H1 (cell line): ENCODE results near the gene HIVEP3. TPM values are rescaled to one million over a fixed set of nuclear protein-coding genes. Genes with fewer than 3 reads are reported as not detected.

Experiments used
- CTCF ChIA-PET: fragments of 300-600 bp; sonication (Branson Sonifier 250); formaldehyde crosslinking; loops from one replicate; lab custom pipeline; 2021; ENCODE audit not compliant: partially characterized antibody; lab: Charles Lee
- POLR2A ChIA-PET: fragments of 300-600 bp; sonication (Branson Sonifier 250); formaldehyde crosslinking; loops from one replicate; lab custom pipeline; 2021; ENCODE audit warnings: inconsistent platforms; ENCODE audit not compliant: partially characterized antibody; lab: Charles Lee
- DNase-seq, 2 experiments: peaks; one replicate each; pipeline versions ENCODE4 v3.0.0 to v3.0.0-alpha.2; 2010 to 2022; ENCODE audit warnings: low spot score in 2 of 2, low read depth in 1 of 2, mixed read lengths in 1 of 2
- FAIRE-seq: peaks from 2 replicates; lab custom pipeline; 2011; peaks lifted over from hg19 to GRCh38; lab: Jason Lieb, UNC
- H2AFZ ChIP-seq: 2 replicates; pipeline ENCODE4 v1.8.1; 2012; ENCODE audit warnings: low read length, inconsistent platforms
- H2AK5ac ChIP-seq: 2 replicates; pipeline ENCODE4 v1.6.1; 2013; ENCODE audit warnings: low read depth, low read length
- H2BK120ac ChIP-seq: replicated peaks from 2 replicates; pipeline ENCODE3; 2013; ENCODE audit warnings: low read depth, low read length, inconsistent platforms
- H2BK12ac ChIP-seq: 2 replicates; pipeline ENCODE4 v1.6.1; 2013; ENCODE audit warnings: low read depth, low read length
- H2BK15ac ChIP-seq: 2 replicates; pipeline ENCODE4 v1.6.1; 2013; ENCODE audit warnings: low read length
- H2BK20ac ChIP-seq: 2 replicates; pipeline ENCODE4 v1.6.1; 2013; ENCODE audit warnings: low read length
- H2BK5ac ChIP-seq: 2 replicates; pipeline ENCODE4 v1.6.1; 2013; ENCODE audit warnings: low read depth, low read length
- H3K14ac ChIP-seq: 2 replicates; pipeline ENCODE4 v1.6.1; 2013; ENCODE audit warnings: inconsistent platforms; ENCODE audit not compliant: insufficient read length
- H3K18ac ChIP-seq: 2 replicates; pipeline ENCODE4 v1.6.1; 2013; ENCODE audit warnings: low read length; ENCODE audit errors: extremely low read depth
- H3K23ac ChIP-seq: 2 replicates; pipeline ENCODE4 v1.6.1; 2013; ENCODE audit warnings: inconsistent platforms; ENCODE audit not compliant: insufficient read length
- H3K23me2 ChIP-seq: 2 replicates; pipeline ENCODE4 v1.6.1; 2013; ENCODE audit warnings: low read depth, low read length
- H3K27ac ChIP-seq: 2 replicates; pipeline ENCODE4 v1.6.1; 2011; ENCODE audit warnings: low read depth, low read length, inconsistent platforms
- H3K27me3 ChIP-seq, 4 experiments: replicated peaks in 1 of 4; 1 replicate in 1 of 4; 2 replicates in 3 of 4; pipeline versions ENCODE4 v1.6.1 to v1.8.1; 2011 to 2013; ENCODE audit warnings: low read length in 3 of 4, mild to moderate bottlenecking in 3 of 4, inconsistent platforms in 2 of 4, mixed read lengths in 2 of 4, moderate library complexity in 1 of 4; ENCODE audit not compliant: control insufficient read depth in 3 of 4, insufficient read depth in 3 of 4; ENCODE audit errors: extremely low read depth in 1 of 4
- H3K36me3 ChIP-seq, 4 experiments: 2 replicates each; pipeline versions ENCODE4 v1.6.1 to v1.8.1; 2011 to 2013; ENCODE audit warnings: mild to moderate bottlenecking in 4 of 4, low read length in 3 of 4, moderate library complexity in 2 of 4, control low read depth in 1 of 4, inconsistent platforms in 1 of 4; ENCODE audit not compliant: insufficient read depth in 4 of 4, control insufficient read depth in 2 of 4
- H3K4ac ChIP-seq: replicated peaks from 2 replicates; pipeline ENCODE3; 2013; ENCODE audit warnings: low read length, low read depth, mixed read lengths, inconsistent platforms; ENCODE audit not compliant: insufficient read length
- H3K4me1 ChIP-seq, 4 experiments: replicated peaks in 1 of 4; 1 replicate in 1 of 4; 2 replicates in 3 of 4; pipeline versions ENCODE4 v1.6.1 to v1.8.1; 2011 to 2013; ENCODE audit warnings: low read length in 3 of 4, inconsistent platforms in 2 of 4, mixed read lengths in 1 of 4; ENCODE audit not compliant: insufficient read depth in 4 of 4, control insufficient read depth in 3 of 4
- H3K4me2 ChIP-seq, 2 experiments: 2 replicates each; pipeline versions ENCODE4 v1.6.1 to v1.8.1; 2011 to 2013; ENCODE audit warnings: low read depth in 2 of 2, low read length in 2 of 2, control low read depth in 1 of 2, inconsistent platforms in 1 of 2, mild to moderate bottlenecking in 1 of 2; ENCODE audit not compliant: insufficient read depth in 1 of 2
- H3K4me3 ChIP-seq, 4 experiments: fragments of 200-600, 300-600 bp in 1 of 4; sonication (generic), shearing (Covaris generic), sonication (Bioruptor Twin) in 1 of 4; 2 replicates each; pipeline versions ENCODE4 v1.5.1 to v1.8.1; 2011 to 2016; ENCODE audit warnings: low read length in 4 of 4, low read depth in 3 of 4, control low read depth in 2 of 4, inconsistent platforms in 2 of 4, mild to moderate bottlenecking in 2 of 4, mixed read lengths in 1 of 4, moderate library complexity in 1 of 4; ENCODE audit not compliant: insufficient read depth in 2 of 4; ENCODE audit errors: extremely low read depth in 1 of 4
- H3K56ac ChIP-seq: replicated peaks from 2 replicates; pipeline ENCODE3; 2013; ENCODE audit warnings: low read depth, mild to moderate bottlenecking, mixed read lengths, low read length, inconsistent platforms; ENCODE audit not compliant: insufficient read length
- H3K79me1 ChIP-seq: 2 replicates; pipeline ENCODE4 v1.6.1; 2013; ENCODE audit warnings: low read depth, low read length, control low read depth
- H3K79me2 ChIP-seq, 2 experiments: 2 replicates each; pipeline versions ENCODE4 v1.6.1 to v1.8.1; 2012 to 2013; ENCODE audit warnings: low read length in 2 of 2, mild to moderate bottlenecking in 2 of 2, inconsistent platforms in 1 of 2; ENCODE audit not compliant: insufficient read depth in 2 of 2, control insufficient read depth in 1 of 2
- H3K9ac ChIP-seq, 4 experiments: replicated peaks in 1 of 4; 1 replicate in 1 of 4; 2 replicates in 3 of 4; pipeline versions ENCODE4 v1.6.1 to v1.8.1; 2011 to 2013; ENCODE audit warnings: low read depth in 3 of 4, low read length in 3 of 4, control low read depth in 2 of 4, mild to moderate bottlenecking in 2 of 4, moderate library complexity in 2 of 4, inconsistent platforms in 1 of 4; ENCODE audit errors: extremely low read depth in 1 of 4
- H3K9me3 ChIP-seq, 2 experiments: 2 replicates each; pipeline versions ENCODE4 v1.6.1 to v1.8.1; 2012 to 2013; ENCODE audit warnings: mild to moderate bottlenecking in 2 of 2, moderate library complexity in 2 of 2, control low read depth in 1 of 2, inconsistent platforms in 1 of 2, low read depth in 1 of 2, low read length in 1 of 2, mixed read lengths in 1 of 2; ENCODE audit not compliant: insufficient read depth in 2 of 2
- H4K20me1 ChIP-seq, 2 experiments: replicated peaks in 1 of 2; 2 replicates each; pipeline versions ENCODE3 to v1.8.1; 2011 to 2013; ENCODE audit warnings: inconsistent platforms in 2 of 2, low read length in 2 of 2, mild to moderate bottlenecking in 1 of 2; ENCODE audit not compliant: insufficient read depth in 2 of 2, control insufficient read depth in 1 of 2
- H4K5ac ChIP-seq: 2 replicates; pipeline ENCODE4 v1.6.1; 2013; ENCODE audit warnings: low read length, low read depth, mixed read lengths, inconsistent platforms; ENCODE audit not compliant: insufficient read length
- H4K8ac ChIP-seq: 2 replicates; pipeline ENCODE4 v1.8.0; 2013; ENCODE audit warnings: mild to moderate bottlenecking, moderate library complexity, low read length, inconsistent platforms; ENCODE audit not compliant: insufficient read depth; ENCODE audit errors: extremely low read depth
- H4K91ac ChIP-seq: replicated peaks from 2 replicates; pipeline ENCODE3; 2013; ENCODE audit warnings: low read length, mixed read lengths, inconsistent platforms; ENCODE audit not compliant: insufficient read length
- CBX8 ChIP-seq: fragments of 300-800, 300-1000 bp; sonication (generic); IDR thresholded peaks from 2 replicates; pipeline ENCODE4 v1.7.1; 2016; ENCODE audit warnings: low read depth, low read length, borderline replicate concordance
- CHD2 ChIP-seq: IDR thresholded peaks from 2 replicates; pipeline ENCODE4 v1.6.1; 2012; ENCODE audit warnings: low read length, improper control_type of control experiment
- EP300 ChIP-seq, 2 experiments: IDR thresholded peaks; 1 replicate in 1 of 2; 2 replicates in 1 of 2; pipeline ENCODE4 v1.6.1; 2011 to 2012; ENCODE audit warnings: low read depth in 2 of 2, low read length in 2 of 2, mild to moderate bottlenecking in 2 of 2, borderline replicate concordance in 1 of 2, inconsistent platforms in 1 of 2, moderate library complexity in 1 of 2
- KDM1A ChIP-seq: fragments of 200-600, 300-600 bp; sonication (generic); IDR thresholded peaks from 2 replicates; pipeline ENCODE4 v1.7.1; 2016; ENCODE audit warnings: mild to moderate bottlenecking, low read length, borderline replicate concordance
- KDM4A ChIP-seq: IDR thresholded peaks from one replicate; pipeline ENCODE4 v1.7.1; 2012; ENCODE audit warnings: low read depth, mild to moderate bottlenecking, moderate library complexity, low read length, inconsistent platforms; ENCODE audit not compliant: severe bottlenecking
- NRF1 ChIP-seq: IDR thresholded peaks from 2 replicates; pipeline ENCODE4 v1.6.1; 2011; ENCODE audit warnings: mild to moderate bottlenecking, low read depth, low read length, improper control_type of control experiment
- POU5F1 ChIP-seq: IDR thresholded peaks from 2 replicates; pipeline ENCODE4 v1.6.1; 2011; ENCODE audit warnings: low read depth, mild to moderate bottlenecking, low read length, moderate library complexity
- WGBS, 2 experiments: shearing (Covaris generic) in 1 of 2; methylation state at CpG; one replicate each; pipeline versions ENCODE4 v1.1.6 to v1.1.7; 2013 to 2015; ENCODE audit warnings: low lambda C conversion rate in 2 of 2, mixed read lengths in 2 of 2, inconsistent platforms in 1 of 2, low coverage in 1 of 2, missing lambda C conversion rate in 1 of 2; ENCODE audit not compliant: insufficient replicate concordance in 2 of 2, insufficient coverage in 1 of 2, insufficient read length in 1 of 2; ENCODE audit errors: extremely low coverage in 1 of 2, missing lambda C conversion rate in 1 of 2; 5-methylcytosine and 5-hydroxymethylcytosine counted together
- polyA plus RNA-seq, 7 experiments: library from polyadenylated mRNA; depleted of rRNA in 3 of 7; stranded (reverse) in 5 of 7; unstranded in 2 of 7; fragments of >200 nt in 5 of 7; fragments of 200-250 nt in 2 of 7; gene quantifications; 1 replicate in 5 of 7; 2 replicates in 1 of 7; 4 replicates in 1 of 7; pipeline versions ENCODE4 v1.2.1 to v1.2.3, GENCODE V29; 2011 to 2013; ENCODE audit warnings: missing spikeins in 2 of 7, mixed read lengths in 2 of 7
- total RNA-seq: library from RNA; stranded (reverse); fragmentation: NEBNext Ultra II Directional; extraction: Animal tissue kit (Norgen Biotek cat#: 25700); gene quantifications from 2 replicates; pipeline ENCODE4 v1.2.1, GENCODE V29; 2021
- TF ChIP-seq, protein P1 (sequence below), 3 experiments: IDR thresholded peaks; 1 replicate in 2 of 3; 2 replicates in 1 of 3; pipeline versions ENCODE4 v1.5.1 to v1.6.1; 2011; ENCODE audit warnings: low read length in 3 of 3, mild to moderate bottlenecking in 3 of 3, inconsistent platforms in 2 of 3, low read depth in 1 of 3, moderate library complexity in 1 of 3; ENCODE audit not compliant: insufficient read depth in 1 of 3; ENCODE audit errors: control extremely low read depth in 1 of 3

The HIVEP3 gene
- total and polyA plus RNA-seq, 2 of the 8 experiments (the other 6 are each of a cell fraction or from before 2014, with no cell fraction given), result 0.24 to 0.69 TPM

DNA sequence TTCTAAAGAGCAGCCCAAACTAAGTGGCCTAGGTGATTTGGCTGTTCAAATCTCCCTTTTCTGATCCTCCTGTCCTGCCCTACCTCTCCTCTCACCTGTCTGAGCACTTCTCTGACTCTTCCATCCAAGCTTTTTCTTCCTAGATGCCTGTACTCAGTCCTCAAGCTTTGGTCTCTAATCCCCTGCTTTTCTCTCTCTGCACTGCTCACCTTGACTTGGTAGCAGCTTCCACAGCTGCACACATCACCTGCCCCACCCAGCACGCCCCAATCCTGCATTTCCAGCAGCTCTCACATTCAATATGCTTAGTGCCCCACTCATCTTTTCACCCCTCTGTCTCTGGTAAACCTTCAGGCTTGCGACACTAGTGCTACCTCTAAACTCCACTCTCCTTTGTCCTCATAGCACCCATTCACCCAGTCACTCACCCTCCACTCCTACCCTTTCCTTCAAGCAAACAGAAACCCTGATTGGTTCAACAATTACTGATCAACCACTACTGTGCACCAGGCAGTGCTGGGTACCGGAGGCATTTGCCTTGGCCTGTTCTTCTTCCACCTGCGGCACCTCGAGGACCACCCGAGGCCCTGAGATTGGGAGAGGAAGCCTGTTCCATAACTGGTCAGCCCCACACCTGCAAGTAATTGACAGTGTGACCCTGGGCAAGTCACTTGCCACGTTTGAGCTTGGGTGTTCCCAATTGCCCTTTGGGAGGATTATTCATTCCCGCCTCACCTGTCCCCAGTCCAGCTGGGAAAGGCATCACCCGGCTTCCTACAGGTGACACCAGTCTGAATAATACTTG lies 298.2 kb downstream of the HIVEP3 start:
- no peak overlapping the region for H3K9ac ChIP-seq
- H2BK12ac ChIP-seq, result 0 out of 2 replicates have a peak overlapping the region, but pooled peaks have one; percentile 65
- H2BK20ac ChIP-seq, result peak overlapping the region; percentile 24; the same call in 1 of the 2 replicates
- no peak overlapping the region; the same call in 1 of the 2 replicates for H2AK5ac ChIP-seq
- H3K14ac ChIP-seq, result no peak overlapping the region
- no peaks in the 10 kb centered on the region; a peak in 2 of 7 replicates for H3K27me3 ChIP-seq
- no peak overlapping the region for H3K18ac ChIP-seq
- peaks cover 2 to 11% (median 6%) of the 10 kb centered on the region in 4 experiments; a peak in 5 of 7 replicates for H3K4me1 ChIP-seq
- no peak overlapping the region for H4K5ac ChIP-seq
- H3K9me3 ChIP-seq, result no peaks in the 10 kb centered on the region
- ChIA-PET CTCF (interaction anchor here (1.0 to 2.3 kb wide), 5 partner anchors 8 to 157 kb away, joined by 3 to 6 read pairs (median 4); no protein-coding TSS in a partner anchor), POLR2A (interaction anchor here (0.6 kb wide), 1 partner anchor 1061 kb away, joined by 3 read pairs; the partner anchor contains the start of gene YBX1)
- no peak overlapping the region for H2BK15ac ChIP-seq
- H2BK120ac ChIP-seq, result no peak overlapping the region
- no peaks in the 10 kb centered on the region for H3K23me2 ChIP-seq
- peak overlapping the region; percentile 71; the same call in 1 of the 2 replicates for H2BK5ac ChIP-seq
- 86% methylated on average over 9 of the region's 9 CpGs; no CpG with 5 or more reads in 1 of the 2 experiments for WGBS, 2 experiments
- H3K79me1 ChIP-seq, result no peaks in the 10 kb centered on the region
- H4K20me1 ChIP-seq, result no peaks in the 10 kb centered on the region
- H3K4me2 ChIP-seq, result no peak overlapping the region
- H3K79me2 ChIP-seq, result no peaks in the 10 kb centered on the region
- DNase-seq, result peak in 1 of 2 experiments; percentile 35
- H3K4ac ChIP-seq, result no peak overlapping the region
- peak overlapping the region; percentile 42; the same call in 1 of the 2 replicates for H2AFZ ChIP-seq
- no peak overlapping the region for H3K4me3 ChIP-seq
- no peak overlapping the region for H3K23ac ChIP-seq
- no peak for FAIRE-seq
- no peak overlapping the region for H3K27ac ChIP-seq
- H4K91ac ChIP-seq, result no peak overlapping the region
- H3K56ac ChIP-seq, result no peak overlapping the region
- no peaks in the 10 kb centered on the region for H3K36me3 ChIP-seq
- no peak overlapping the region; the same call in 1 of the 2 replicates for H4K8ac ChIP-seq
- TF ChIP-seq, protein P1, sequence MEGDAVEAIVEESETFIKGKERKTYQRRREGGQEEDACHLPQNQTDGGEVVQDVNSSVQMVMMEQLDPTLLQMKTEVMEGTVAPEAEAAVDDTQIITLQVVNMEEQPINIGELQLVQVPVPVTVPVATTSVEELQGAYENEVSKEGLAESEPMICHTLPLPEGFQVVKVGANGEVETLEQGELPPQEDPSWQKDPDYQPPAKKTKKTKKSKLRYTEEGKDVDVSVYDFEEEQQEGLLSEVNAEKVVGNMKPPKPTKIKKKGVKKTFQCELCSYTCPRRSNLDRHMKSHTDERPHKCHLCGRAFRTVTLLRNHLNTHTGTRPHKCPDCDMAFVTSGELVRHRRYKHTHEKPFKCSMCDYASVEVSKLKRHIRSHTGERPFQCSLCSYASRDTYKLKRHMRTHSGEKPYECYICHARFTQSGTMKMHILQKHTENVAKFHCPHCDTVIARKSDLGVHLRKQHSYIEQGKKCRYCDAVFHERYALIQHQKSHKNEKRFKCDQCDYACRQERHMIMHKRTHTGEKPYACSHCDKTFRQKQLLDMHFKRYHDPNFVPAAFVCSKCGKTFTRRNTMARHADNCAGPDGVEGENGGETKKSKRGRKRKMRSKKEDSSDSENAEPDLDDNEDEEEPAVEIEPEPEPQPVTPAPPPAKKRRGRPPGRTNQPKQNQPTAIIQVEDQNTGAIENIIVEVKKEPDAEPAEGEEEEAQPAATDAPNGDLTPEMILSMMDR (IDR thresholded peaks at IDR 0.05; ENCODE audit: control extremely low read depth in 1 of 3, insufficient read depth in 1 of 3, low read depth in 1 of 3, low read length in 3 of 3), result no peak
- TF ChIP-seq KDM4A (no peak), KDM1A (no peak), EP300 (IDR thresholded peaks at IDR 0.05; ENCODE audit: borderline replicate concordance in 1 of 2, low read depth in 2 of 2, low read length in 2 of 2) (no peak), CBX8 (no peak), NRF1 (no peak), POU5F1 (no peak), CHD2 (no peak)
